ENCODE results near the gene RMND1. TPM values are rescaled to one million over a fixed set of nuclear protein-coding genes. Genes with fewer than 3 reads are reported as not detected.

RMND1 gene
- total RNA-seq, 1 donor from 2014 or later = 40.2 TPM

DNA sequence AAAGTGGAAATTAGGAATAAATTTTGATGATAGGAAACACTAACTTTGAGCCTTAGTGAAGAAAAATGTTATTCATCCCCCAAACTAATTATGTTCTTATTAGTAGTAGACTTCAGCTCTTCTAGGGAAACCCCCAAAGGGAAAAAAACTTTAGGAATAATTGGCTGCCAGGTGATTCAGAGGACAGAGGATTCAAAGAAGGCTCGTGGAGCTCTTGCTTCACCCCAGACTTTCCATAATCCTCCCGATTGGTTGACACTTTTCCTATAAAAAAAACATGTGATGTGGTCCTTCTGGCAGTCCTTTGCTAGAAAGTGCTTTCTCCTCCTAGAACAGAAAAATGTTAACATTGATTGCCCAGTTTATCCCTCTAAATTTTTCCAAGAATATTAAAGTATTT is 36.3 kb upstream of the RMND1 start:
- H3K4me1 Mint-ChIP-seq (ENCODE audit: low read depth) = peaks cover 5% of the 10 kb centered on the region
- H3K27me3 Mint-ChIP-seq = peaks cover 16% of the 10 kb centered on the region
- H3K9me3 Mint-ChIP-seq (ENCODE audit: low read depth) = no peaks in the 10 kb centered on the region
- no peaks in the 10 kb centered on the region for H3K36me3 Mint-ChIP-seq (ENCODE audit: insufficient read depth)
- H3K27ac Mint-ChIP-seq = no peak overlapping the region
- TF ChIP-seq, protein P1, sequence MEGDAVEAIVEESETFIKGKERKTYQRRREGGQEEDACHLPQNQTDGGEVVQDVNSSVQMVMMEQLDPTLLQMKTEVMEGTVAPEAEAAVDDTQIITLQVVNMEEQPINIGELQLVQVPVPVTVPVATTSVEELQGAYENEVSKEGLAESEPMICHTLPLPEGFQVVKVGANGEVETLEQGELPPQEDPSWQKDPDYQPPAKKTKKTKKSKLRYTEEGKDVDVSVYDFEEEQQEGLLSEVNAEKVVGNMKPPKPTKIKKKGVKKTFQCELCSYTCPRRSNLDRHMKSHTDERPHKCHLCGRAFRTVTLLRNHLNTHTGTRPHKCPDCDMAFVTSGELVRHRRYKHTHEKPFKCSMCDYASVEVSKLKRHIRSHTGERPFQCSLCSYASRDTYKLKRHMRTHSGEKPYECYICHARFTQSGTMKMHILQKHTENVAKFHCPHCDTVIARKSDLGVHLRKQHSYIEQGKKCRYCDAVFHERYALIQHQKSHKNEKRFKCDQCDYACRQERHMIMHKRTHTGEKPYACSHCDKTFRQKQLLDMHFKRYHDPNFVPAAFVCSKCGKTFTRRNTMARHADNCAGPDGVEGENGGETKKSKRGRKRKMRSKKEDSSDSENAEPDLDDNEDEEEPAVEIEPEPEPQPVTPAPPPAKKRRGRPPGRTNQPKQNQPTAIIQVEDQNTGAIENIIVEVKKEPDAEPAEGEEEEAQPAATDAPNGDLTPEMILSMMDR (IDR thresholded peaks at IDR 0.05; ENCODE audit: unreplicated experiment) = no peak
- no peak for DNase-seq (ENCODE audit: low spot score, unreplicated experiment)
- H3K4me3 Mint-ChIP-seq (ENCODE audit: low read depth) = no peak overlapping the region

- no peaks in the 10 kb centered on the region for H3K27me3 Mint-ChIP-seq
- H3K36me3 Mint-ChIP-seq (ENCODE audit: insufficient read depth) = no peaks in the 10 kb centered on the region
- H3K4me1 Mint-ChIP-seq (ENCODE audit: low read depth) = peaks cover 5% of the 10 kb centered on the region
- TF ChIP-seq, protein P1 (IDR thresholded peaks at IDR 0.05; ENCODE audit: unreplicated experiment) = no peak
- no peak for DNase-seq (ENCODE audit: low spot score, unreplicated experiment)
- no peak overlapping the region for H3K4me3 Mint-ChIP-seq (ENCODE audit: low read depth)
- H3K27ac Mint-ChIP-seq = no peak overlapping the region
- H3K9me3 Mint-ChIP-seq (ENCODE audit: low read depth) = no peaks in the 10 kb centered on the region
These were observed 32.1 kb upstream of the RMND1 start for GRCh38 chr6:151483994-151484393.

- Mint-ChIP-seq H3K9me3 (ENCODE audit: low read depth) (no peaks in the 10 kb centered on the region), H3K27me3 (no peaks in the 10 kb centered on the region)
These were observed 30.4 kb upstream of the RMND1 start for GRCh38 chr6:151482290-151482689.

GRCh38 chr6:151481786-151482185 is 29.9 kb upstream of the RMND1 start:
- H3K9me3 Mint-ChIP-seq (ENCODE audit: low read depth) = no peaks in the 10 kb centered on the region
- H3K27ac Mint-ChIP-seq = no peak overlapping the region
- TF ChIP-seq, protein P1 (IDR thresholded peaks at IDR 0.05; ENCODE audit: unreplicated experiment) = no peak

More at GRCh38 chr6:151482290-151482689, 30.4 kb upstream of the RMND1 start:
- TF ChIP-seq, protein P1 (IDR thresholded peaks at IDR 0.05; ENCODE audit: unreplicated experiment) = no peak
- H3K36me3 Mint-ChIP-seq (ENCODE audit: insufficient read depth) = no peaks in the 10 kb centered on the region
- DNase-seq (ENCODE audit: low spot score, unreplicated experiment) = no peak
- no peak overlapping the region for H3K27ac Mint-ChIP-seq
- peaks cover 5% of the 10 kb centered on the region for H3K4me1 Mint-ChIP-seq (ENCODE audit: low read depth)
- H3K4me3 Mint-ChIP-seq (ENCODE audit: low read depth) = no peak overlapping the region

DNA sequence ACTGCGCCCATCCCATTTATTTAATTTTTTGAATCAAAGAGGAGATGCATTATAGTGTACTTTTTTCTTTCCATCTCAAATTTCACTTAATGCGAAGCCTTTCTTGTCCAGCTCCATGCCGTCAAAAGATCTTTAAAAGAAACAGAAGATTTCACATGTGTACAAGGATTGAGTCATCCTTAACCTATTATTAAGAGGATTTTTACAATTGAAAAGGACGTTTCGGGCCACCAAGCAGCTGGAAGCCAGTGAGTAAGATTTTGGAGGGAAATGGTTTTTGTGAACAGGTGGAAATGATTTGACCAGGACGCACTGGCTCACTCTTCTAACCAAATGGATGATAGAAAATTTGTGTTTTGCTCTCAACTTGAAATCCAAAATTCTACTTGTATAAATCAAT is 26.7 kb upstream of the RMND1 start:
- no peaks in the 10 kb centered on the region for H3K9me3 Mint-ChIP-seq (ENCODE audit: low read depth)
- no peaks in the 10 kb centered on the region for H3K27me3 Mint-ChIP-seq
- H3K4me1 Mint-ChIP-seq (ENCODE audit: low read depth) = no peaks in the 10 kb centered on the region
- no peak overlapping the region for H3K27ac Mint-ChIP-seq
- TF ChIP-seq, protein P1 (IDR thresholded peaks at IDR 0.05; ENCODE audit: unreplicated experiment) = no peak
- no peak for DNase-seq (ENCODE audit: low spot score, unreplicated experiment)
- no peak overlapping the region for H3K4me3 Mint-ChIP-seq (ENCODE audit: low read depth)
- H3K36me3 Mint-ChIP-seq (ENCODE audit: insufficient read depth) = no peaks in the 10 kb centered on the region

More at GRCh38 chr6:151481786-151482185, 29.9 kb upstream of the RMND1 start:
- peaks cover 5% of the 10 kb centered on the region for H3K4me1 Mint-ChIP-seq (ENCODE audit: low read depth)
- no peak for DNase-seq (ENCODE audit: low spot score, unreplicated experiment)
- no peaks in the 10 kb centered on the region for H3K27me3 Mint-ChIP-seq
- H3K4me3 Mint-ChIP-seq (ENCODE audit: low read depth) = no peak overlapping the region
- no peaks in the 10 kb centered on the region for H3K36me3 Mint-ChIP-seq (ENCODE audit: insufficient read depth)

All from progenitor cell of endocrine pancreas (in vitro differentiated cells).